Measurements from ENCODE around the gene OSBPL7.

Gene OSBPL7

DNA sequence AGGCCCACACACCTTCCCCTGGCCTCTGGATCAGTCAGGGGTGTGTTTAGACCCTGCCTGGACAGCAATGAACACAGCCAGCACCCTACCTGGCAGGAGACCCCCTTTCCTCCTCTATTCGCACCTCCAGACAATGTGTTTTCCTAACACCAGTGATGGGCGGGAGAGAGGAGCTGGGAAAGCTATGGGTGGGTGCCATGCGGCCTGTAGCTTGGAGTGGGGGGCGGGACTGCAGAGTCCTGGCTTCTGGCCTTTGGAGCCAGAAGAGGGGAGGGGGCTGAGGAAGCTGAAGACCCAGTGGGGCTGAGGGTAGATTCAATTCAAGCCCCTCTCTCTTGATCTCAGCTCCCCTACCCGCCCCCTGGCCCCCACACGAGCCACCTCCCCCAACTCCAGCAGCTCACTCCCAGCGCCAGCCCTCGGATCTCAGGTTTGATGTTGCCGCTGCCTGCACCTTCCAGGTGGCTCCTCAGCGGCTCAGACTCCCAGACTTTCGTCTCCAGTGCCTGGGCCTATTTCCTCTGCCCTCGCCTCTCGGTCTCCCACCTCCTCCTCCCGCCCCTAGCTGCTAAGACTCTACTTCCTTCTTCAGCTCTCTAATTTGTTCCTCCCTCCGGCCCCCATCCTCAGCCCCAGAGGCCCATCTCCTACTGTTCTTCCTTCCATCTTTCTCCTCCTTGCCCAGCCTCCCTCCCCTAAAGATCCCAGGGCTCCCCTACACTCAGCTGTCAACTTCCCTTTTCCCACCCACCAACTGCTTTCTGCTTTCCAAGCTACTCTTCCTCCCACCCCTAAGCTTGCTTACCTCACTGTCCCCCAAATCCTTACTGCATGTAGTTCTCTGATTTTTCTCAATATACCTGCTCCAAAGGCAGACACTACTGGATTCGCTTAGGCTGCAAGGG, 36.2 kb upstream of the OSBPL7 start:
- Histone ChIP-seq H3K27ac (ENCODE audit: low read length) (no peak overlapping the region), H3K4me3 (ENCODE audit: low read depth in 1 of 2, low read length in 2 of 2) (no peak overlapping the region), H3K9me3 (ENCODE audit: control insufficient read depth in 1 of 2, low read length in 2 of 2) (no peaks in the 10 kb centered on the region), H3K27me3 (ENCODE audit: low read depth, low read length) (peaks cover 36% of the 10 kb centered on the region), H3K4me1 (ENCODE audit: control insufficient read depth in 1 of 2, insufficient read depth in 2 of 2, low read length in 2 of 2) (no peaks in the 10 kb centered on the region), H3K36me3 (ENCODE audit: control insufficient read depth in 1 of 2, insufficient read depth in 2 of 2, low read length in 2 of 2) (no peaks in the 10 kb centered on the region)

DNA sequence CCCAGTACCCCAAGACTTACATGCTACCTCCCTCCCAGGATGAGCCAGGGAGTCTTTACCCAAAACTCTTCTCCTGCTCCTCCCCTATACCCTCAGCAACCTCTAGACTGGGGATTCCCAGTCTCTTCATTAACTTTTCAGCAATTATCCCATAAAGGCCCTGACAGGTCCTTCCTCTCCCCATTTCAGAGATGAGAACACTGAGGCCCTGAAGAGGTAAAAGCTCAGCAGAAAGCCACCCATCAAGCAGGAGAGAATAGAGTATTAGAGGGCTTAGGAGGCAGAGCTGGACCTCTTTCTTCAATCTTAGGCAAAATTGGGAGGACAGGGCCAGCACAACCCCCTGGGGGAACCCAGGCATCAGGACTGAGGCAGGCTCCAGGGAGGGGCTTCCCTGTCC, 35.2 kb upstream of the OSBPL7 start:
- Histone ChIP-seq H3K36me3 (ENCODE audit: control insufficient read depth in 1 of 2, insufficient read depth in 2 of 2, low read length in 2 of 2) (no peaks in the 10 kb centered on the region), H3K4me1 (ENCODE audit: control insufficient read depth in 1 of 2, insufficient read depth in 2 of 2, low read length in 2 of 2) (peaks cover 0 to 4% of the 10 kb centered on the region in 2 donors), H3K4me3 (ENCODE audit: low read depth in 1 of 2, low read length in 2 of 2) (no peak overlapping the region), H3K27me3 (ENCODE audit: low read depth, low read length) (peaks cover 46% of the 10 kb centered on the region), H3K9me3 (ENCODE audit: control insufficient read depth in 1 of 2, low read length in 2 of 2) (no peaks in the 10 kb centered on the region), H3K27ac (ENCODE audit: low read length) (no peak overlapping the region)

DNA sequence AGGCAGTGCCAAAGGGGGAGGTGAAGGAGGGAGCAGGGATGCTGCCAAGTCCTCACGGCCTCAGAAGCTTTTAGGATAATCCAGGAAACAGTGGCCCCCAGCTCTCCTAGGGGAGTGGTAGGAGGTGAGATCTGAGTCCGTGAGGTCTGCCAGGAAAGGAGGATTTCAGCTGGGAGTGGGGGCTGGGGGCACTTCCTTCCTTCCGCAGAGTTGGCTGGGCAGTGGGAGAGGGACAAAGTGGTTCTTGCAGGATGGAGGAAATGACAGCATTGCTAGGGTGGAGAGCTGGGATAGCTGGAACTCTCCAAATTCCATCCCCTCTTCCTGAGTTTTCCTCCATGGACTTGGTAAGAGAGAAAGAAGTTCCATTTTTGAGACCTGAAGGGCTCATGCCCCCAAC, 34.1 kb upstream of the OSBPL7 start:
- peaks cover 49% of the 10 kb centered on the region for H3K27me3 ChIP-seq (ENCODE audit: low read depth, low read length)

DNA sequence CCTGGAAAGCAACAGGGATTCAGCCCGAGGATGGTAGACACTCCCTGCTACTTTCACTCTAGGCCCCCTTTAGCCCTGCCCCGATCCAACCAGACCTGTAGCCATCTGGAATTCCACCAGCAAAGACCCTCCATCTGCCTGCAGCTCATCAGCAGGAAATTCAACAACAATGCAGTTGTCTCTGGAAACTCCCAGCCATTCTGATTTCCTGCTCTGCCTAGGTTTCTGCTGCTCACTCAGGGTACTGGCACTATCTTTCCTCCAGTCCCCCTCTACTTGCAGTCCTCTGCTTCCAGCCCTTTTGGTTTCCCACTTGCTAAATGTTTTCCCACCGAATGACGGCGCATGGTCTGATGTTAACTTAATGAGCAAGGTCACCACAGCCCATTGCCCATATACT, 32.0 kb upstream of the OSBPL7 start:
- no peaks in the 10 kb centered on the region for H3K9me3 ChIP-seq (ENCODE audit: control insufficient read depth in 1 of 2, low read length in 2 of 2)
- H3K36me3 ChIP-seq (ENCODE audit: control insufficient read depth in 1 of 2, insufficient read depth in 2 of 2, low read length in 2 of 2), result no peaks in the 10 kb centered on the region

More for the DNA sequence above, 34.1 kb upstream of the OSBPL7 start:
- Histone ChIP-seq H3K9me3 (ENCODE audit: control insufficient read depth in 1 of 2, low read length in 2 of 2) (no peaks in the 10 kb centered on the region), H3K4me3 (ENCODE audit: low read depth in 1 of 2, low read length in 2 of 2) (no peak overlapping the region), H3K36me3 (ENCODE audit: control insufficient read depth in 1 of 2, insufficient read depth in 2 of 2, low read length in 2 of 2) (no peaks in the 10 kb centered on the region), H3K4me1 (ENCODE audit: control insufficient read depth in 1 of 2, insufficient read depth in 2 of 2, low read length in 2 of 2) (peaks cover 0 to 14% of the 10 kb centered on the region in 2 donors), H3K27ac (ENCODE audit: low read length) (no peak overlapping the region)

DNA sequence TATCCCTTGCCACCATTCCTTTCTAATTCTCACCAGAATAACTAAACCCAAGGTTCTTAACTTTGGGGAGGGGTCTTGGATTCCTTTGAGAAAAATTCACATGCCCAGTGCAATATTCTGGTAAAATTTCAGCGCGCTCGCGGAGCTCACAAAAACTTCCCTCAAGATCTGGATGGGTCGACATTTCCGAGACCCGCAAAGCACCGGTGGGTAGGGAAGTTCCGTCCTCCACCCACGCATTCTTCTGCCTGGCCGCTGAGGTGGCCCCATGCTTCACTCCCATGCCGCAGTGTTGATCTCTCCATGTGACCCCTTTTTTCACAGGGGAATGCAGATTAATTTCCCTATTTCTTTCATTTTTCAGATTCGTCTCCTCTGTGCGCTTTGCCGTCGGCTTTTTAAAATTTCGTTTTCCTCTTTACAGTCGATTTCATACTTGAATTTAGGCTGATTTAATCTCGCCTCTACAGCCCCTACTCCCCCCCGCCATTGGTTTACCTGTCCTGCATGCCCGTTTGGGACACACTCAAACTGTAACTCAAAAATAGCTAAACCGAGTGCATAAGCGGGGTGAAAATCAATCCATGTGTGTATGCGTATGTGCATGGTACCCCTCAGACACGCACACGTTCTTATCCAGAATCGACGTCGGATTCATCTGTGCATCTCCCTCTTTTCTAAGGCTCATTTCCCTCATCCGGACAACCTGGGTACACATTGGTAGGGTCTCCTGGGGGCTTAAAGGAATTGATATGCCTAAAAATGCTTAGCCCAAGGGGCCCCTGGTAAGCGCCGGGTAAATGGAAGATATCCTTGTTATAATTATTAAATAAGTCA, 30.7 kb upstream of the OSBPL7 start:
- Histone ChIP-seq H3K27me3 (ENCODE audit: low read depth, low read length) (peaks cover 66% of the 10 kb centered on the region), H3K36me3 (ENCODE audit: control insufficient read depth in 1 of 2, insufficient read depth in 2 of 2, low read length in 2 of 2) (no peaks in the 10 kb centered on the region), H3K4me3 (ENCODE audit: low read depth in 1 of 2, low read length in 2 of 2) (no peak overlapping the region), H3K9me3 (ENCODE audit: control insufficient read depth in 1 of 2, low read length in 2 of 2) (no peaks in the 10 kb centered on the region), H3K27ac (ENCODE audit: low read length) (no peak overlapping the region), H3K4me1 (ENCODE audit: control insufficient read depth in 1 of 2, insufficient read depth in 2 of 2, low read length in 2 of 2) (peaks cover 0 to 20% of the 10 kb centered on the region in 2 donors)

More for the DNA sequence above, 32.0 kb upstream of the OSBPL7 start:
- H3K27ac ChIP-seq (ENCODE audit: low read length), result no peak overlapping the region
- no peak overlapping the region for H3K4me3 ChIP-seq (ENCODE audit: low read depth in 1 of 2, low read length in 2 of 2)
- H3K4me1 ChIP-seq (ENCODE audit: control insufficient read depth in 1 of 2, insufficient read depth in 2 of 2, low read length in 2 of 2), result peaks cover 0 to 16% of the 10 kb centered on the region in 2 donors
- H3K27me3 ChIP-seq (ENCODE audit: low read depth, low read length), result peaks cover 59% of the 10 kb centered on the region

DNA sequence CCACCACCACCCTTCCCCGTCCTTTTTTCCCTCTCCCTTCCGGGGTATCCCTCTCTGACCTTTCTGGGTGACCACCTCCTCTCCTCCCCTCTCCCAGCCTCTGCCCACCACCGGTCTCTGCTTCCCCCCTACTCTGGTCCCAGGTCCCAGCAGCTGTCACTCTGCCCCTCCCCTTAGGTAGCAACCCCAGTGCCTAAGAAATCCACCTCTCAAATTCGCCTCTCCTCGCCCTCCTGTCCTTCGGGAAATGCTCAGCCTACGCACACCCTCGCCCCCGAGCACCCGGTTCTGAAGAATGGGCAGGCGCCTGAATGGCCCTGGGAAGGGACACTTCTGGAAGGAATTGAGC, 30.1 kb upstream of the OSBPL7 start:
- Histone ChIP-seq H3K9me3 (ENCODE audit: control insufficient read depth in 1 of 2, low read length in 2 of 2) (no peaks in the 10 kb centered on the region), H3K4me3 (ENCODE audit: low read depth in 1 of 2, low read length in 2 of 2) (no peak overlapping the region), H3K27ac (ENCODE audit: low read length) (no peak overlapping the region), H3K36me3 (ENCODE audit: control insufficient read depth in 1 of 2, insufficient read depth in 2 of 2, low read length in 2 of 2) (no peaks in the 10 kb centered on the region), H3K4me1 (ENCODE audit: control insufficient read depth in 1 of 2, insufficient read depth in 2 of 2, low read length in 2 of 2) (peaks cover 0 to 26% of the 10 kb centered on the region in 2 donors), H3K27me3 (ENCODE audit: low read depth, low read length) (peaks cover 72% of the 10 kb centered on the region)

DNA sequence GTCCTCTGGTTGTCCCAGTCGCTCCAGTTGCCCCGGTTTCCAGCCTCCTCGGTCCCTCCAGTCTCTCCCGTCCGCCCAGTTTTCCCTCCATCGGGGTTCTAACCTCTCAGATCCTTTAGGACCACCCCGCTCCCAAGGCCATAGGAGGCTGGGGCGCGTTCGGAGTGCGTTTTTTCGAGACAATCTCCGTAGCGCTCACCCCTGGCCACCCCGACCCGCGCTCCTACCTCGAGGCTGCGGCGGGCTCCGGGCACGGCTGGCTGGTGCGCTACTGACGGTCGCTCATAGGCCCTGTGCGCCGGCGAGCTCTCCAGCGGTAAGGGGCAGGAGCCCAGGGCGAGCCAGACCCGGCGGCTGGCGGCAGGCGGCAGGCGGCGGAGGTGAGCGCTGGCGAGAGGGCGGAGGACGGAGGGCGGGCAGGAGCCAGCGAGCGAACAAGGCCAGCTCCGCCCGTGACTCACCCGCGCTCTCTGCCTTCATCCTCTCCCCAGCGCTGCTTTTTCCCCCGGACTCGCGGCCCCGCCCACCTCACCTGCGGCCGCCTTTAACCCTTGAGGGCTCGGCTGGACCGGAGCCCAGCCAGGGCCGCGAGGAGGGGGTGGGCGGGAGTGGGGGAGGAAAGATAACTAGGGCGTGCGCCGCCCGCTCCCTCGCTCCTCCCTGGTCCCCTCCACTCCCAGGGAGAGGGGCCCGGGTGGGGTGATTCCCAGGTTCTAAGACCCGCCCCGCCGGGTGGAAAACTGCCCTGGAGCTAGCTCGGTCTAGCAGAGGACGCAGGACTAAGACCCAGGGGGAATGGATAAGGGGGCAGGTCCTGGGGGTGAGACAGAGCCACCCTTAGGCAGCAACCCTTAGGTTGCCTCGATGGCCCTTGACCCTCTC, 29.3 kb upstream of the OSBPL7 start, which contains the start of gene SP6:
Gene SP6, minus strand, starts transcription at position 472 of the 882 bp plus-strand sequence. CDS start 2,734 bp downstream, outside the sequence.
- H3K27ac ChIP-seq (ENCODE audit: low read length), result no peak within 1 kb of the TSS
- peaks cover 0 to 28% of the 10 kb centered on the region in 2 donors for H3K4me1 ChIP-seq (ENCODE audit: control insufficient read depth in 1 of 2, insufficient read depth in 2 of 2, low read length in 2 of 2)
- H3K9me3 ChIP-seq (ENCODE audit: control insufficient read depth in 1 of 2, low read length in 2 of 2), result no peaks in the 10 kb centered on the region
- peak within 1 kb of the TSS; percentile 23 to 46 for H3K4me3 ChIP-seq (ENCODE audit: low read depth in 1 of 2, low read length in 2 of 2)
- no peaks in the 10 kb centered on the region for H3K36me3 ChIP-seq (ENCODE audit: control insufficient read depth in 1 of 2, insufficient read depth in 2 of 2, low read length in 2 of 2)
- peaks cover 70% of the 10 kb centered on the region for H3K27me3 ChIP-seq (ENCODE audit: low read depth, low read length)

DNA sequence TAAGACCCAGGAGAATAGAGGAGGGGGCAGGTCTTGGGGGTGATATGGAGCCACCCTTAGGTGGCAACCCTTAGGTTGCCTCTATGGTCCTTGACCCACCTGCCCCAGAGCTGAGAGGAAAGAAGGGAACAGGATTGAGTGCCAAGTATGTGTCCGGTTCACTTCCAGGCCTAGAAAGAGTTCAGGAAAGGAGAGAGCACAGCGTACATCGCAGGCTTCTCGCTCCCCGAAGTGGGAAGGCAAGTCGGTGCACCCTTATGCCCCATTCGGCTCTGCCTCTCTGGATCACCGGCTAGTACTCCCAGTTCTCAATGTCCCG, 28.7 kb upstream of the OSBPL7 start:
- Histone ChIP-seq H3K27ac (ENCODE audit: low read length) (no peak overlapping the region), H3K9me3 (ENCODE audit: control insufficient read depth in 1 of 2, low read length in 2 of 2) (no peaks in the 10 kb centered on the region), H3K4me1 (ENCODE audit: control insufficient read depth in 1 of 2, insufficient read depth in 2 of 2, low read length in 2 of 2) (peaks cover 0 to 28% of the 10 kb centered on the region in 2 donors), H3K27me3 (ENCODE audit: low read depth, low read length) (peaks cover 64% of the 10 kb centered on the region), H3K36me3 (ENCODE audit: control insufficient read depth in 1 of 2, insufficient read depth in 2 of 2, low read length in 2 of 2) (no peaks in the 10 kb centered on the region), H3K4me3 (ENCODE audit: low read depth in 1 of 2, low read length in 2 of 2) (peak overlapping the region; percentile 23 to 46)

DNA sequence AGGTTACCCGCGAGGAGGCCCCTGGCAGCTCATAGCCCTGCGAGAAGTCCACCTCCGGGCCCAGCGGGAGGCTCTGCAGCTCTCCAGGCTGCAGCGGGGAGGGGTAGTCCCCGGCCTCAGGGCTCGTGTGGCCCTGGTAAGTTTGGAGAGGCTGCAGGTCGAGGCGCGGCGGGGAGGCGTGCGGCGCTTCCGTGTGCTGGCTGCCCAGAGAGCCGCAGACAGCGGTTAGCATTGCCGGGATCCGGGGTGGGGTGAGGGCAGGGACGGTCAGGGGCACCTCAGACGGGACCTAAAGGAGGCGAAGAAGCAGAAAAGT, 26.6 kb upstream of the OSBPL7 start:
- no peak overlapping the region for H3K27ac ChIP-seq (ENCODE audit: low read length)
- peaks cover 43% of the 10 kb centered on the region for H3K27me3 ChIP-seq (ENCODE audit: low read depth, low read length)
- H3K9me3 ChIP-seq (ENCODE audit: control insufficient read depth in 1 of 2, low read length in 2 of 2), result no peaks in the 10 kb centered on the region
- no peak overlapping the region for H3K4me3 ChIP-seq (ENCODE audit: low read depth in 1 of 2, low read length in 2 of 2)
- peaks cover 0 to 28% of the 10 kb centered on the region in 2 donors for H3K4me1 ChIP-seq (ENCODE audit: control insufficient read depth in 1 of 2, insufficient read depth in 2 of 2, low read length in 2 of 2)
- H3K36me3 ChIP-seq (ENCODE audit: control insufficient read depth in 1 of 2, insufficient read depth in 2 of 2, low read length in 2 of 2), result no peaks in the 10 kb centered on the region

DNA sequence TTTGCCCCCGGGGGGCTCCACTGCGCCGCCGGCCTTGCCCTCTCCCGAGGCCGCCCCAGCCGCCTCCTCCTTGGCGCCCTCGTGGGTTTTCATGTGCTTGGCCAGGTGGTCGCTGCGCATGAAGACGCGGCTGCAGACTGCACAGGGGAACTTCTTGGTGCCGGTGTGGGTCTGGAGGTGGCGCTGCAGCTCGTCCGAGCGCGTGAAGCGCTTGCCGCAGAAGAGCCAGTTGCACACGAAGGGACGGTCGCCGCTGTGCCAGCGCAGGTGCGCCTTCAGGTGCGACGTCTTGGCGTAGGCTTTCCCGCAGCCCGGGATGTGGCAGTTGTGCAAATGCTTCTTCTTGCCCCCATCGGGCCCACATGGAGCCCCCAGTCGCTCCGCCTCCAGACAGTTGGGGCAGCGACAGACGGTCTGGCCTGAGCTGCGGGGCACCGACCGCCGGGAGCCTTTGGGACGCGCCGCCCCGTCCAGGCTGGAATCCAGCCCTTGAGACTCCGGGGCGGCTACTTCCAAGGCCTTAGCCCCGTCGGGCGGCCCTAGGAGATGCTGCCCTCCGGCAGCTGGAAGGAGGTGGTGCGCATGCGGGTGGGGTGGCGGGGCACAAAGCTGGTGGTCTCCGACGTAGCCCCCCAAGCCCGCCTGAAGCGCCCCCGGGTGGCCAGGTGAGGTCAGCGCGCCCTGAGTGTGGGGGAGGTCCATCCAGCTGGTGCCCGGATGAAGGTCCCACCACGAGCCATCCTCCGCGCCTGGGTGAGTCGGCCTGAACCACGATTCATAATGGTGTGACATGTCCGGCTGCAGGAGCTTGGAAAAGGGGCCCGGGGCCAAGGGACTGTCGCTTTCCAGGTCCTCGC, 26.0 kb upstream of the OSBPL7 start:
- peaks cover 37% of the 10 kb centered on the region for H3K27me3 ChIP-seq (ENCODE audit: low read depth, low read length)

More for the DNA sequence above, 26.0 kb upstream of the OSBPL7 start:
- Histone ChIP-seq H3K9me3 (ENCODE audit: control insufficient read depth in 1 of 2, low read length in 2 of 2) (no peaks in the 10 kb centered on the region), H3K4me3 (ENCODE audit: low read depth in 1 of 2, low read length in 2 of 2) (no peak overlapping the region), H3K4me1 (ENCODE audit: control insufficient read depth in 1 of 2, insufficient read depth in 2 of 2, low read length in 2 of 2) (peaks cover 0 to 28% of the 10 kb centered on the region in 2 donors), H3K36me3 (ENCODE audit: control insufficient read depth in 1 of 2, insufficient read depth in 2 of 2, low read length in 2 of 2) (no peaks in the 10 kb centered on the region), H3K27ac (ENCODE audit: low read length) (no peak overlapping the region)

Data from muscle layer of duodenum (tissue), 2 donors.